ENCODE results near the gene UXS1. TPM values are rescaled to one million over a fixed set of nuclear protein-coding genes. Genes with fewer than 3 reads are reported as not detected.
A peak's percentile ranks its signal among the peaks of the same experiment; 100 is the strongest.

The UXS1 gene
- total RNA-seq, 1 donor from 2014 or later: 49.2 TPM

DNA sequence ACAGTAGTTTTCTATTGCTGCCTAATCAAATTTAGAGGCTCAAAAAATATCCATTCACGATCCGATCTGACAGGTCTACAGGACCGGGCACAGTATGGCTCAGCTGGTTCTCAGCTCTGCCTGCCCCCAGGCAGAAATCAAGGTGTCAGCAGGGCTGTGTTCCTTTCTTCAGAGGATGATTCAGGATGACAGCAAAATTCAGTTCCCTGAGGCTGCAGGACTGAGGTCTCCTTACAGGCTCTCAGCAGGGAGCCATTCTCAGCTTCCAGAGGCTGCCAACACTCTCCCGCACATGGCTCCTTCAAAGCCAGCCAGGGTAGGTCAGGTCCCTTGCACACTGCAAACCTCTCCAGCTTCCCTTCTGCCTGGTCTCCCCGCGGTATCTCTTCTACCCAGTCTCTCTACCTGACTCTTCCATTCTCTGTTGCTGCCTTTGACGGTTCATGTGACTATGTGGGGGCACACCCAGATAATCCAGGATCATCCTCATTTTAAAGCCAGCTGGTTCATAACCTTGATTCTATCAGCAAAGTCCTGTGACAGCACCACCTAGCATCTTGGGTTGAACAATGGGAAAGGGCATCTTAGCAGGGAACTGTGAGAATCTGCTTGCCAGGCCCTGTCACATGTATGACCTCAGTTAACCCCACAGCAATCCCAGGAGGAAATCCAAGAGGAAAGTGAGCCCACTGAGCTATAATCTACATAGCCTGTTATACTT, 50.4 kb downstream of the UXS1 start:
- Histone ChIP-seq H4K20me1 (ENCODE audit: insufficient read depth, low read length) (peaks cover 9% of the 10 kb centered on the region), H3K27ac (ENCODE audit: low read depth, low read length) (no peak overlapping the region), H3K4me1 (ENCODE audit: insufficient read depth, low read length) (peaks cover 24% of the 10 kb centered on the region), H3K79me2 (ENCODE audit: insufficient read depth, low read length) (no peaks in the 10 kb centered on the region), H3K9me3 (ENCODE audit: insufficient read depth, low read depth, low read length) (no peaks in the 10 kb centered on the region), H3K9ac (ENCODE audit: low read length) (no peak overlapping the region), H3K4me3 (ENCODE audit: insufficient read depth, low read depth, low read length) (no peak overlapping the region), H2AFZ (ENCODE audit: low read depth, low read length) (no peak overlapping the region), H3K27me3 (ENCODE audit: insufficient read depth, low read length) (no peaks in the 10 kb centered on the region), H3K4me2 (ENCODE audit: low read length) (no peak overlapping the region), H3K36me3 (ENCODE audit: insufficient read depth, low read length) (no peaks in the 10 kb centered on the region)
- peaks cover 2% of the 10 kb centered on the region for H3K9me3 Mint-ChIP-seq (ENCODE audit: unreplicated experiment)
- no peaks in the 10 kb centered on the region for H3K27me3 Mint-ChIP-seq (ENCODE audit: low read depth, unreplicated experiment)
- TF ChIP-seq, protein P1, sequence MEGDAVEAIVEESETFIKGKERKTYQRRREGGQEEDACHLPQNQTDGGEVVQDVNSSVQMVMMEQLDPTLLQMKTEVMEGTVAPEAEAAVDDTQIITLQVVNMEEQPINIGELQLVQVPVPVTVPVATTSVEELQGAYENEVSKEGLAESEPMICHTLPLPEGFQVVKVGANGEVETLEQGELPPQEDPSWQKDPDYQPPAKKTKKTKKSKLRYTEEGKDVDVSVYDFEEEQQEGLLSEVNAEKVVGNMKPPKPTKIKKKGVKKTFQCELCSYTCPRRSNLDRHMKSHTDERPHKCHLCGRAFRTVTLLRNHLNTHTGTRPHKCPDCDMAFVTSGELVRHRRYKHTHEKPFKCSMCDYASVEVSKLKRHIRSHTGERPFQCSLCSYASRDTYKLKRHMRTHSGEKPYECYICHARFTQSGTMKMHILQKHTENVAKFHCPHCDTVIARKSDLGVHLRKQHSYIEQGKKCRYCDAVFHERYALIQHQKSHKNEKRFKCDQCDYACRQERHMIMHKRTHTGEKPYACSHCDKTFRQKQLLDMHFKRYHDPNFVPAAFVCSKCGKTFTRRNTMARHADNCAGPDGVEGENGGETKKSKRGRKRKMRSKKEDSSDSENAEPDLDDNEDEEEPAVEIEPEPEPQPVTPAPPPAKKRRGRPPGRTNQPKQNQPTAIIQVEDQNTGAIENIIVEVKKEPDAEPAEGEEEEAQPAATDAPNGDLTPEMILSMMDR (IDR thresholded peaks at IDR 0.05; ENCODE audit: insufficient read depth, low read depth, low read length): no peak
- no peak for TF ChIP-seq EZH2 (IDR thresholded peaks at IDR 0.05; ENCODE audit: insufficient read depth, low read length)
- H3K36me3 Mint-ChIP-seq (ENCODE audit: low read depth, unreplicated experiment): peaks cover 12% of the 10 kb centered on the region
- no peak overlapping the region for H3K4me3 Mint-ChIP-seq (ENCODE audit: unreplicated experiment)
- no peak overlapping the region for H3K27ac Mint-ChIP-seq (ENCODE audit: unreplicated experiment)
- no peak for DNase-seq (ENCODE audit: low read depth)
- no peak for FAIRE-seq
- H3K4me1 Mint-ChIP-seq (ENCODE audit: low read depth, unreplicated experiment): peaks cover 39% of the 10 kb centered on the region

DNA sequence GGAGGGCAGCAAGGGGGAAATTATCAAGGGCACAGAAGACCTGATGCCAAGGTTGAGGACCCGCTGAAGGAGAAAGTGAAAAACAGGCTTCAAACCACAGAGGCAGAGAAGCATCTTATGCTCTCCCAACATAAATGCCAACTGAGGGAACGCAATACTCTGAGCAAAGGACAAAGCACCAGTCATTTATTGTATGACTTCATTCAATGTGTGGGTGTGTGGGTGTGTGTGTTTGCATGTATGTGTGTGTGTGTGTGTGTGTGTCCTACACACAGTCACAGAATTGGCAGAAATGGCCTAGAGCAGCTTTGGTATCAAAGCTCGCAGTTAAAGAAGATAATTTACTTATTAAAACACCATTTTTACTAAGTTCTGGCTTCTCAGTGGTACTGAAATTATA, 51.4 kb downstream of the UXS1 start:
- H3K27me3 ChIP-seq (ENCODE audit: insufficient read depth, low read length): no peaks in the 10 kb centered on the region

More for the DNA sequence above, 51.4 kb downstream of the UXS1 start:
- no peaks in the 10 kb centered on the region for H3K27me3 Mint-ChIP-seq (ENCODE audit: low read depth, unreplicated experiment)
- H3K9me3 Mint-ChIP-seq (ENCODE audit: unreplicated experiment): peaks cover 2% of the 10 kb centered on the region
- no peak overlapping the region for H2AFZ ChIP-seq (ENCODE audit: low read depth, low read length)
- no peak for DNase-seq (ENCODE audit: low read depth)
- H3K4me1 ChIP-seq (ENCODE audit: insufficient read depth, low read length): peaks cover 20% of the 10 kb centered on the region
- H3K79me2 ChIP-seq (ENCODE audit: insufficient read depth, low read length): no peaks in the 10 kb centered on the region
- no peak overlapping the region for H3K4me3 ChIP-seq (ENCODE audit: insufficient read depth, low read depth, low read length)
- peaks cover 40% of the 10 kb centered on the region for H3K4me1 Mint-ChIP-seq (ENCODE audit: low read depth, unreplicated experiment)
- TF ChIP-seq, protein P1 (IDR thresholded peaks at IDR 0.05; ENCODE audit: insufficient read depth, low read depth, low read length): no peak
- TF ChIP-seq EZH2 (IDR thresholded peaks at IDR 0.05; ENCODE audit: insufficient read depth, low read length): no peak
- peaks cover 18% of the 10 kb centered on the region for H3K36me3 Mint-ChIP-seq (ENCODE audit: low read depth, unreplicated experiment)
- H3K27ac ChIP-seq (ENCODE audit: low read depth, low read length): no peak overlapping the region
- no peak for FAIRE-seq
- H3K4me3 Mint-ChIP-seq (ENCODE audit: unreplicated experiment): no peak overlapping the region
- H3K36me3 ChIP-seq (ENCODE audit: insufficient read depth, low read length): no peaks in the 10 kb centered on the region
- H3K27ac Mint-ChIP-seq (ENCODE audit: unreplicated experiment): peak overlapping the region; percentile 14
- no peaks in the 10 kb centered on the region for H3K9me3 ChIP-seq (ENCODE audit: insufficient read depth, low read depth, low read length)
- no peak overlapping the region for H3K4me2 ChIP-seq (ENCODE audit: low read length)
- H4K20me1 ChIP-seq (ENCODE audit: insufficient read depth, low read length): peaks cover 16% of the 10 kb centered on the region
- no peak overlapping the region for H3K9ac ChIP-seq (ENCODE audit: low read length)
